ENCODE measurements around the gene THEMIS.
A peak's percentile ranks its signal among the peaks of the same experiment; 100 is the strongest.

Gene THEMIS

GRCh38 chr6:127880429-127880828, 20.4 kb downstream of the THEMIS start:
- no peaks in the 10 kb centered on the region for H3K27me3 ChIP-seq (ENCODE audit: low read depth, low read length)
- H4K20me1 ChIP-seq (ENCODE audit: insufficient read depth, low read length) = no peaks in the 10 kb centered on the region
- no peaks in the 10 kb centered on the region for H3K36me3 ChIP-seq (replicated peaks; ENCODE audit: low read depth, low read length)
- no peak overlapping the region for H3K27ac ChIP-seq (ENCODE audit: low read length)
- H2AFZ ChIP-seq (ENCODE audit: low read depth, low read length) = no peak overlapping the region
- H3K4me3 ChIP-seq (ENCODE audit: low read length) = no peak overlapping the region
- H3K79me2 ChIP-seq (ENCODE audit: low read length) = no peaks in the 10 kb centered on the region
- H3K9ac ChIP-seq (ENCODE audit: low read length) = no peak overlapping the region
- no peaks in the 10 kb centered on the region for H3K9me3 ChIP-seq (ENCODE audit: insufficient read depth, low read length)
- peaks cover 36% of the 10 kb centered on the region for H3K4me1 ChIP-seq (ENCODE audit: low read length)
- no peak overlapping the region for H3K4me2 ChIP-seq (ENCODE audit: low read length)
- TF ChIP-seq EZH2phosphoT487 (IDR thresholded peaks at IDR 0.05; ENCODE audit: low read depth) (no peak), CTCF (IDR thresholded peaks at IDR 0.05; ENCODE audit: low read depth, low read length) (no peak)

- H3K79me2 ChIP-seq (ENCODE audit: low read length) = no peaks in the 10 kb centered on the region
- no peak overlapping the region for H2AFZ ChIP-seq (ENCODE audit: low read depth, low read length)
- H3K9ac ChIP-seq (ENCODE audit: low read length) = no peak overlapping the region
Observed at GRCh38 chr6:127879685-127880084, 21.2 kb downstream of the THEMIS start.

GRCh38 chr6:127878115-127878514, 22.7 kb downstream of the THEMIS start:
- H3K4me1 ChIP-seq (ENCODE audit: low read length) = peaks cover 36% of the 10 kb centered on the region
- no peaks in the 10 kb centered on the region for H3K27me3 ChIP-seq (ENCODE audit: low read depth, low read length)
- no peaks in the 10 kb centered on the region for H4K20me1 ChIP-seq (ENCODE audit: insufficient read depth, low read length)
- no peaks in the 10 kb centered on the region for H3K79me2 ChIP-seq (ENCODE audit: low read length)
- no peak overlapping the region for H2AFZ ChIP-seq (ENCODE audit: low read depth, low read length)
- no peak overlapping the region for H3K27ac ChIP-seq (ENCODE audit: low read length)
- TF ChIP-seq CTCF (IDR thresholded peaks at IDR 0.05; ENCODE audit: low read depth, low read length) (no peak), EZH2phosphoT487 (IDR thresholded peaks at IDR 0.05; ENCODE audit: low read depth) (no peak)
- no peaks in the 10 kb centered on the region for H3K36me3 ChIP-seq (replicated peaks; ENCODE audit: low read depth, low read length)
- H3K4me2 ChIP-seq (ENCODE audit: low read length) = no peak overlapping the region
- H3K4me3 ChIP-seq (ENCODE audit: low read length) = no peak overlapping the region
- no peak overlapping the region for H3K9ac ChIP-seq (ENCODE audit: low read length)
- H3K9me3 ChIP-seq (ENCODE audit: insufficient read depth, low read length) = no peaks in the 10 kb centered on the region

More at GRCh38 chr6:127879685-127880084, 21.2 kb downstream of the THEMIS start:
- Histone ChIP-seq H3K9me3 (ENCODE audit: insufficient read depth, low read length) (no peaks in the 10 kb centered on the region), H3K27ac (ENCODE audit: low read length) (no peak overlapping the region), H4K20me1 (ENCODE audit: insufficient read depth, low read length) (no peaks in the 10 kb centered on the region), H3K4me2 (ENCODE audit: low read length) (no peak overlapping the region), H3K4me3 (ENCODE audit: low read length) (no peak overlapping the region), H3K36me3 (replicated peaks; ENCODE audit: low read depth, low read length) (no peaks in the 10 kb centered on the region), H3K4me1 (ENCODE audit: low read length) (peaks cover 36% of the 10 kb centered on the region), H3K27me3 (ENCODE audit: low read depth, low read length) (no peaks in the 10 kb centered on the region)
- TF ChIP-seq EZH2phosphoT487 (IDR thresholded peaks at IDR 0.05; ENCODE audit: low read depth) (no peak), CTCF (IDR thresholded peaks at IDR 0.05; ENCODE audit: low read depth, low read length) (no peak)

- H4K20me1 ChIP-seq (ENCODE audit: insufficient read depth, low read length) = no peaks in the 10 kb centered on the region
- TF ChIP-seq CTCF (IDR thresholded peaks at IDR 0.05; ENCODE audit: low read depth, low read length) = no peak
- no peak for TF ChIP-seq EZH2phosphoT487 (IDR thresholded peaks at IDR 0.05; ENCODE audit: low read depth)
Observed at GRCh38 chr6:127877231-127877630, 23.6 kb downstream of the THEMIS start.

More at GRCh38 chr6:127877231-127877630, 23.6 kb downstream of the THEMIS start:
- Histone ChIP-seq H3K9ac (ENCODE audit: low read length) (no peak overlapping the region), H3K4me2 (ENCODE audit: low read length) (peak overlapping the region; percentile 35), H3K36me3 (replicated peaks; ENCODE audit: low read depth, low read length) (no peaks in the 10 kb centered on the region), H3K27ac (ENCODE audit: low read length) (no peak overlapping the region), H3K9me3 (ENCODE audit: insufficient read depth, low read length) (no peaks in the 10 kb centered on the region), H3K4me1 (ENCODE audit: low read length) (peaks cover 36% of the 10 kb centered on the region), H3K4me3 (ENCODE audit: low read length) (no peak overlapping the region), H3K27me3 (ENCODE audit: low read depth, low read length) (no peaks in the 10 kb centered on the region), H3K79me2 (ENCODE audit: low read length) (no peaks in the 10 kb centered on the region), H2AFZ (ENCODE audit: low read depth, low read length) (no peak overlapping the region)
